ENCODE results near the gene NT5C3B. TPM values are rescaled to one million over a fixed set of nuclear protein-coding genes. Genes with fewer than 3 reads are reported as not detected.
"Not testable (repeated sequence)": the region's sequence is repeated elsewhere in the genome, so short reads cannot be mapped to it uniquely, and the experiment has no call there.

NT5C3B gene
- total RNA-seq, 1 experiment from 2014 or later, result 86.8 TPM

DNA sequence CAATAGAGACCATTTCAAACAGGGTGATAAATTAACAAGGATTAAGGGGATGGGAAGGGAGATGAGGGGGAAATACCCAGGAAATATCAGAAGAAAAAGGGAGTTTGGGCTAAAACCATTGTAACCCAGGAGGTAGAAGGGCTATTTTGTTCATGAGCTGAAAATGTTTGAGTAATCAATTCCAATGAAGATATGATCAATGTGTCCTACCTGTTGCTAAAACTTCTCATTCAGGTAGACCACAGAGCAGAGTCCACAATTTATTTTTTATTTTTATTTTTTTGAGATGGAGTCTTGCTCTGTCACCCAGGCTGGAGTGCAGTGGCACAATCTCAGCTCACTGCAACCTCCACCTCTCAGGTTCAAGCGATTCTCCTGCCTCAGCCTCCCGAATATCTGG, 3.4 kb upstream of the NT5C3B start:
- DNase-seq (ENCODE audit: low spot score), result not testable (repeated sequence)

DNA sequence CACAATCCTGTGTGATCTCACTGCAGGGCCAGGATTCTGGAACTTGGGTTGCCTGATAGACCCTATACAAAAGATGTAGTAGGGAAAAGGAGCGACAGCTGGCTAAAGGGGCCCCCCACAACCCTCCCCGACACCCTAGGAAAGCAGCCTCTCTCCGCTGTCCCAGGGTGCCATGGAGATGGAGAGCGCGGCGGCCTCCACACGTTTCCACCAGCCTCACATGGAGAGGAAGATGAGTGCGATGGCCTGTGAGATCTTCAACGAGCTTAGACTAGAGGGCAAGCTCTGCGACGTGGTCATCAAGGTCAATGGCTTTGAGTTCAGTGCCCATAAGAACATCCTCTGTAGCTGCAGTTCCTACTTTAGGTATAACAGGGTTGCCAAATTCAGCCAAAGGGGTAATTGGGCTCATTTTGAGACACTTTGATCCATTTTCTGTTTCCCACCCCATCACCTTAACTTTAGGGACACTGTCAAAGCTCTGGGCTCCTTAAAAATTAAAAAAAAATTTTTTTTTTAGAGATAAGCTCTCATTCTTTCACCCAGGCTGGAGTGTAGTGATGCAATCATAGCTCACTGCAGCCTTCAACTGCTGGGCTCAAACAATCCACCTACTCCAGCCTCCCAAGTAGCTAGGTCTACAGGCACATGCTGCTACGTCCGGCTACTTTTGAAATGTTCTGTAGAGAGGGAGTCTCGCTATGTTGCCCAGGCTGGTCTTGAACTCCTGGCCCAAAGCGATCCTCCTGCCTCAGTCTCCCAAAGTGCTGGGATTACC, 1.9 kb upstream of the NT5C3B start, which contains the start of gene KLHL10:
KLHL10 (plus strand) TSS at position 65 of the 778 bp plus-strand sequence; CDS start at position 173, 108 bp downstream.
- no peak for DNase-seq (ENCODE audit: low spot score)

- DNase-seq (ENCODE audit: low spot score), result no peak
Observed at GRCh38 chr17:41836550-41837196, 641 bp upstream of the NT5C3B start.

DNA sequence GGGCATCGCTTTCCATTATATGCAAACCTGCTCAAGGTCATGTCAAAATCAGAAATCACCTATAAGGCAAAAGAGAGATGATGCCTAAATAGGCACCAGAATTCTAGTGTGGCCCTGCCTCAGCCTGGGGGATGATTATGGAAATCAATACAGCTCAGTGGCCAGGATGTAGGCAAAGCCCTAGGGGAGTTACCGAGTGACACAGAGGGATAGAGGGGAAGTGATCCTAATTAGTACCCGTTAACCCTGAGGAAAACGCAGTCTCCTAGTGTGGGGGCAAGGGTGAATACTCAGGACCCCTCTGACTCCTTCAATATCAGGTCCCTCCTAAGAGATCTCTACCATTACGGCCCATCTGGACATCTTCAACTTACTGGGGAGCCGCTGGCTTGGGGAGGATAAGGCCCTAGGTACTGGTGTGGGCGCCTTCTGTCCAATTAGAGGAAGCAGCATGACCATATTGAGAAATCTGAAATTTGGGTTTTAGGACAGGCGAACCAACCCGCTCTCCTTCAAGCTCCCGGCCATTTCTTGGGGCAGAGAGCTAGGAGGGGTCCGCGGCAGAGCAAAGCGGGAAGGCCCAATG, 725 bp downstream of the NT5C3B start:
- no peak for DNase-seq (ENCODE audit: low spot score)

GRCh38 chr17:41829961-41830360, 6.1 kb downstream of the NT5C3B start:
- DNase-seq (ENCODE audit: low spot score), result not testable (repeated sequence)

GRCh38 chr17:41825175-41825845, 10.7 kb downstream of the NT5C3B start:
- DNase-seq (ENCODE audit: low spot score), result no peak

DNA sequence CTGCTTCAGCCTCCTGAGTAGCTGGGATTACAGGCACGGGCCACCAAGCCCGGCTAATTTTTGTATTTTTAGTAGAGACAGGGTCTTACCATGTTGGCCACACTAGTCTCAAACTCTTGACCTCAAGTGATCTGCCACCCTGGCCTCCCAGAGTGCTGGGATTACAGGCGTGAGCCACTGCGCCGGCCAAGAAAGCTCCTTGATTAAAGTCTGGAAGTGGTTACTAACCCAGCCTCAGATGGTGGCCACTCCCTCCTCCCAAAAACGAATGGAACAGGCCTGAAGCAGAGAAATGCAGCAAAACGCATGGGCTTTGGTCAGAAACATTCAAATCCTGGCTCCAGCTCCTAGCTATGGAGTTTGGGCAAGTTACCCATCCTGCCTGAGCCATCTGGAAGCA, 11.9 kb downstream of the NT5C3B start:
- DNase-seq (ENCODE audit: low spot score), result no peak

GRCh38 chr17:41823580-41823979, 12.5 kb downstream of the NT5C3B start:
- DNase-seq (ENCODE audit: low spot score), result no peak

DNA sequence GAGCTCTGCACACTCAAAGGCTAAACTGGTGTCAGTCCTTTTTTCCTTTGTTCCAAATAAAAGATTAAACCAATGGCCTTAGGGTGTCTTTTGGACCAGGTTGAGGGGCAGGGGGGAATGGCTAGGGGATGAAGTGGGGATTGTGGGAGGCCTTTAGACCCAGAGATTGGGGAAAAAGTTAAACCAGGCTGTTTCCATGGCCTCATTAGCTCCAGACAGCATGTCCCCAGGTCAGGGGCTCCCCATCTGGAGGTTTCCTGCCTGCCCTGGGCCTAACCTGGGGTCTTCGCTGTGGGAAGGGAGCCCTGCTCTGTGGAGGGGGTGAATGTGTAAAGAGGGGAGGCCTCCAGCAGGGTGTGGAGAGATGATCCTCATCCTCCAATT, 12.9 kb downstream of the NT5C3B start:
- DNase-seq (ENCODE audit: low spot score), result no peak

GRCh38 chr17:41822216-41823140, 13.6 kb downstream of the NT5C3B start:
- DNase-seq (ENCODE audit: low spot score), result no peak

GRCh38 chr17:41821776-41822175, 14.3 kb downstream of the NT5C3B start:
- no peak for DNase-seq (ENCODE audit: low spot score)

GRCh38 chr17:41818024-41818423, 18.0 kb downstream of the NT5C3B start:
- DNase-seq (ENCODE audit: low spot score), result no peak

- DNase-seq (ENCODE audit: low spot score), result no peak
Observed at GRCh38 chr17:41816637-41817320, 19.3 kb downstream of the NT5C3B start.

GRCh38 chr17:41814195-41814594, 21.8 kb downstream of the NT5C3B start:
- DNase-seq (ENCODE audit: low spot score), result no peak

DNA sequence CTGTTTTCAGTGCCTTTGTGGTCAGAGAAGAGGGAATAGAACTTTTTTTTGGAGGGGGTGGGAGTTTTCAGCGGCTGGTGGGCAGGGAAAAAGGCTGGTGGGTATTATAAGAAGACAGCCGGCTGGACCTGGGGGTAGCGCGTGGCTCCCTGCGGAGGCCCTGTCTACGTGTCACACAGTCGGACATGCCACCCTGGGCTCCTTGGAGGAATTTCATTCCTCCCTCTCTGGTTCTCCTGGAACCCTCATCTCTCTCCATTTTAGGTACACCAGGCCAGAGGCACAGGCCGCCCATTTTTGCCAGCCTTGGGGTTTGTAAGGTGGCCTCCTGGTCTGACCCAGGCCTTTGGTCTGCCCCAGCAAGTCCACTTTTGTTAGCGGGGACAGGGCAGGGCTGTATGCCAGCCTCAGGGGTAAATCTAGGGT, 22.3 kb downstream of the NT5C3B start:
- DNase-seq (ENCODE audit: low spot score), result no peak

GRCh38 chr17:41813152-41813680, 22.8 kb downstream of the NT5C3B start:
- DNase-seq (ENCODE audit: low spot score), result no peak

GRCh38 chr17:41812381-41813151, 23.5 kb downstream of the NT5C3B start, which contains the start of gene FKBP10:
TSS of gene FKBP10 (plus strand) at chr17:41813004. CDS start at chr17:41813035, 31 bp downstream.
- peak; percentile 84 for DNase-seq (ENCODE audit: low spot score)

DNA sequence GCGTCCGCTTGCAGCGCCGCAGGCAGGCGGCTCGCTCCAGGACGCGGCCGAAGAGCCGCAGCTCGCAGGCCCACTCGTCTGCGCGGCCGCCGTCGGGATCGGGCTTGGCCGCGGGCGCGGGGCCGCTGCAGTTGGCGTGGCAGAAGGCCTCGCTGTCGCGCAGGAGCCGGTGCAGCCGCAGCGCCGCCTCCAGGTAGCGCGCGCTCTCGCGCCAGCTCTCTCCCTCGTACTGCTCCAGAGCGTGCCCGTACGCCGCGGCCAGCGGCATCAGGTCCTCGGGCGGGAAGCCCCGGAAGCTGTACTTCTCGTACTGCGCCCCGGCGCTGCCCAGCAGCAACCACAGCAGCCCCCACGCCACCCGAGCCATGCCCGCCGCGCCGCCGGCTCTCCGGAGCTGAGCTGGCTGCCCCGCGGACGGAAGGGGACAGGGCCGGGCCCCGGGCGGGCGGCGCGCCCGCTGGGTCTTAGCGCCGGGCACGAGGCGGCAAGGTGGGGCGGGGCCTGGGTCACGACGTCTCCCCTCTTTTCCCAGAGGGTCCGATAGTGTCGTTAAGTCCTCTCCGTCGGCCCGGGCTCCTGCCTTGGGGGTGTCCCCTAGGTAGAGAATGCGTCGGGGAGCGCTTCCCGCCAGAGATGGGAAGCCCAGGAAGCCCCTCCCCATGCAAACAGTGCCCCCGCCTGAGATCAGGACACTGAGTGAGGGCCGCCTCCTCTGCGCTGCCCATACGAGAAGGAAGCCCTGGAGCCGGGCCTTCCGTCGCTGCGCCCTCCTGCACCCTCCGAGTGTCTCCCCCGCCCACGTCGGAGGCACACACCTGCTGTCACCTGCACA, 24.3 kb downstream of the NT5C3B start, which contains the start of gene P3H4:
P3H4 (minus strand) TSS at position 401 of the 832 bp plus-strand sequence; CDS start at position 367, 34 bp downstream.
- DNase-seq (ENCODE audit: low spot score), result peak; percentile 63
